Thyroid gland (tissue), 4 donors: ENCODE measurements around the gene FAM209B. TPM values are rescaled to one million over a fixed set of nuclear protein-coding genes. Genes with fewer than 3 reads are reported as not detected.

Experiments
- DNase-seq, 2 donors: peaks; one replicate each; pipeline ENCODE4 v3.0.0-alpha.2; 2019
- H3K27ac ChIP-seq, 3 donors: fragments of 200-600 bp; sonication (generic); 1 replicate in 2 of 3; 2 replicates in 1 of 3; pipeline ENCODE4 v1.5.1; 2016 to 2019; ENCODE audit warnings: mild to moderate bottlenecking in 1 of 3, moderate library complexity in 1 of 3
- H3K27me3 ChIP-seq: fragments of 200-600 bp; sonication (generic); one replicate; pipeline ENCODE4 v1.5.1; 2019
- H3K36me3 ChIP-seq, 2 donors: fragments of 200-600 bp; sonication (generic); one replicate each; pipeline ENCODE4 v1.5.1; 2016 to 2019
- H3K4me1 ChIP-seq, 2 donors: fragments of 200-600 bp; sonication (generic); one replicate each; pipeline ENCODE4 v1.5.1; 2017 to 2019
- H3K4me3 ChIP-seq, 3 donors: fragments of 200-600 bp; sonication (generic); replicated peaks in 1 of 3; 1 replicate in 2 of 3; 2 replicates in 1 of 3; pipeline ENCODE4 v1.5.1; 2016; ENCODE audit warnings: mild to moderate bottlenecking in 1 of 3
- H3K9me3 ChIP-seq: fragments of 200-600 bp; sonication (generic); one replicate; pipeline ENCODE4 v1.5.1; 2017
- CTCF ChIP-seq, 6 experiments: fragments of 200-600 bp in 3 of 6; fragments of 450-650 bp in 3 of 6; sonication (generic) in 3 of 6; IDR thresholded peaks; one replicate each; pipeline ENCODE4 v1.5.1; 2016 to 2019; ENCODE audit warnings: antibody characterized with exemption in 6 of 6, mild to moderate bottlenecking in 2 of 6, inconsistent platforms in 1 of 6, moderate library complexity in 1 of 6
- POLR2A ChIP-seq, 2 donors: fragments of 450-650 bp; IDR thresholded peaks; one replicate each; pipeline ENCODE4 v1.6.1; 2017; ENCODE audit warnings: antibody characterized with exemption in 2 of 2, mild to moderate bottlenecking in 2 of 2, moderate library complexity in 1 of 2
- WGBS, 2 donors: methylation state at CpG; one replicate each; pipeline ENCODE4 v1.1.5; 2017; 5-methylcytosine and 5-hydroxymethylcytosine counted together
- intact Hi-C: fragments of 100-400 bp; cut with DNase I; formaldehyde crosslinking; loops from one replicate; pipeline ENCODE4 v1.15.1; 2023
- total RNA-seq, 4 donors: library from RNA; depleted of rRNA; stranded (reverse); fragments of >200 nt; gene quantifications; one replicate each; pipeline ENCODE4 v1.2.3, GENCODE V29; 2016

Gene FAM209B
- total RNA-seq, 4 donors from 2014 or later, result 0.56 TPM; not detected in 3

- no peaks in the 10 kb centered on the region for H3K36me3 ChIP-seq
- intact Hi-C loops, result no loop called here
- H3K27me3 ChIP-seq, result no peaks in the 10 kb centered on the region
- WGBS, 2 donors, result 85 to 97% methylated on average over 6 to 12 of the region's 12 CpGs
- H3K4me3 ChIP-seq, result no peak overlapping the region
- H3K9me3 ChIP-seq, result no peaks in the 10 kb centered on the region
- TF ChIP-seq CTCF (IDR thresholded peaks at IDR 0.05), result no peak
- no peak for TF ChIP-seq POLR2A (IDR thresholded peaks at IDR 0.05)
- no peaks in the 10 kb centered on the region for H3K4me1 ChIP-seq
- DNase-seq, result no peak
- no peak overlapping the region for H3K27ac ChIP-seq
Observed at GRCh38 chr20:56580226-56580625, 47.2 kb downstream of the FAM209B start.

- no peaks in the 10 kb centered on the region for H3K9me3 ChIP-seq
- H3K27ac ChIP-seq, result no peak overlapping the region
- no peak for DNase-seq
- no peaks in the 10 kb centered on the region for H3K27me3 ChIP-seq
- no peak for TF ChIP-seq POLR2A (IDR thresholded peaks at IDR 0.05)
- intact Hi-C loops, result no loop called here
- H3K4me3 ChIP-seq, result no peak overlapping the region
- WGBS, 2 donors, result 72 to 80% methylated on average over 2 of the region's 2 CpGs
- no peaks in the 10 kb centered on the region for H3K36me3 ChIP-seq
- no peaks in the 10 kb centered on the region for H3K4me1 ChIP-seq
Observed at GRCh38 chr20:56581701-56582100, 48.7 kb downstream of the FAM209B start.

- WGBS, 2 donors, result 60 to 62% methylated on average over 4 of the region's 4 CpGs
- intact Hi-C loops, result no loop called here
- TF ChIP-seq CTCF (IDR thresholded peaks at IDR 0.05), result no peak
- no peak for TF ChIP-seq POLR2A (IDR thresholded peaks at IDR 0.05)
- no peak overlapping the region for H3K27ac ChIP-seq
- DNase-seq, result no peak
- no peaks in the 10 kb centered on the region for H3K27me3 ChIP-seq
- no peaks in the 10 kb centered on the region for H3K4me1 ChIP-seq
- no peak overlapping the region for H3K4me3 ChIP-seq
- no peaks in the 10 kb centered on the region for H3K36me3 ChIP-seq
- no peaks in the 10 kb centered on the region for H3K9me3 ChIP-seq
Observed at GRCh38 chr20:56582542-56582941, 49.5 kb downstream of the FAM209B start.

- H3K27me3 ChIP-seq, result no peaks in the 10 kb centered on the region
- H3K9me3 ChIP-seq, result no peaks in the 10 kb centered on the region
- no peak for TF ChIP-seq CTCF (IDR thresholded peaks at IDR 0.05)
- no peak for TF ChIP-seq POLR2A (IDR thresholded peaks at IDR 0.05)
- H3K4me1 ChIP-seq, result no peaks in the 10 kb centered on the region
- no peaks in the 10 kb centered on the region for H3K36me3 ChIP-seq
- no peak overlapping the region for H3K27ac ChIP-seq
- no peak for DNase-seq
- 80 to 86% methylated on average over 5 of the region's 5 CpGs for WGBS, 2 donors
- H3K4me3 ChIP-seq, result no peak overlapping the region
- intact Hi-C loops, result no loop called here
Observed at GRCh38 chr20:56584916-56585315, 51.9 kb downstream of the FAM209B start.

Other genes starting within 250 kb of the FAM209B start
- gene FAM210B, start 174.3 kb upstream of the FAM209B start, total RNA-seq, result 10 to 100 TPM; 30.8 to 41.5 (median 38.8) TPM
- gene AURKA, start 141.0 kb upstream of the FAM209B start, total RNA-seq, result 1 to 10 TPM in 3 of 4 donors, under 1 TPM in 1; 0.83 to 2.4 (median 2.0) TPM
- 10 to 100 TPM; 26.9 to 36.8 (median 32.6) TPM for gene CSTF1, start 140.6 kb upstream of the FAM209B start, total RNA-seq
- gene CASS4, start 121.0 kb upstream of the FAM209B start, total RNA-seq, result 1 to 10 TPM in 2 of 4 donors, under 1 TPM in 2; 0.22 to 1.6 (median 1.0) TPM
- gene RTF2, start 64.6 kb upstream of the FAM209B start, total RNA-seq, result 10 to 100 TPM; 46.1 to 68.6 (median 64.2) TPM
- gene FAM209A, start 8.5 kb upstream of the FAM209B start, total RNA-seq, result under 1 TPM in 1 of 4 donors, not detected in 3; 0.54 TPM
- gene TFAP2C, start 96.1 kb downstream of the FAM209B start, total RNA-seq, result 1 to 10 TPM; 3.2 to 6.9 (median 5.2) TPM